Measurements from ENCODE around the gene FBXW5. TPM values are rescaled to one million over a fixed set of nuclear protein-coding genes. Genes with fewer than 3 reads are reported as not detected.

Gene FBXW5
- total and polyA plus RNA-seq, 2 experiments from 2014 or later, result 27.0 to 111 TPM

GRCh38 chr9:136920734-136921231 is 23.8 kb downstream of the FBXW5 start:
- Histone ChIP-seq H3F3A (replicated peaks; ENCODE audit: low read depth) (no peaks in the 10 kb centered on the region), H4K20me1 (replicated peaks; ENCODE audit: insufficient read depth) (peaks cover 7% of the 10 kb centered on the region; the same call in 1 of the 2 replicates), H3K9me2 (ENCODE audit: insufficient read depth) (no peaks in the 10 kb centered on the region), H3K27ac (ENCODE audit: low read depth) (no peak overlapping the region), H3K4me1 (ENCODE audit: insufficient read depth) (no peaks in the 10 kb centered on the region), H3K27me3 (ENCODE audit: insufficient read depth) (no peaks in the 10 kb centered on the region), H3K4me2 (no peak overlapping the region), H3K79me2 (replicated peaks; ENCODE audit: insufficient read depth) (no peaks in the 10 kb centered on the region), H3K36me3 (ENCODE audit: insufficient read depth) (peaks cover 8% of the 10 kb centered on the region), H3K4me3 (no peak overlapping the region), H2AFZ (no peak overlapping the region)
- no peak for TF ChIP-seq NANOG (IDR thresholded peaks at IDR 0.05; ENCODE audit: borderline replicate concordance)
- TF ChIP-seq CTCF (conservative IDR thresholded peaks at IDR 0.05; ENCODE audit: low read depth in 2 of 2), result no peak
- TF ChIP-seq JUNB (IDR thresholded peaks at IDR 0.05; ENCODE audit: unreplicated experiment), result no peak
- TF ChIP-seq ZNF462 (CRISPR knock-in tag; IDR thresholded peaks at IDR 0.05), result no peak
- no peak for TF ChIP-seq EZH2phosphoT487 (IDR thresholded peaks at IDR 0.05; ENCODE audit: unreplicated experiment)
- no peak for TF ChIP-seq ZNF331 (CRISPR knock-in tag; IDR thresholded peaks at IDR 0.05; ENCODE audit: low read depth)
- no peak for TF ChIP-seq STAT1 (IDR thresholded peaks at IDR 0.05; ENCODE audit: unreplicated experiment)
- TF ChIP-seq POLR2AphosphoS5 (IDR thresholded peaks at IDR 0.05; ENCODE audit: low read depth), result no peak
- no peak overlapping the region for H3K27ac Mint-ChIP-seq
- H3K4me3 Mint-ChIP-seq, result no peak overlapping the region
- no peaks in the 10 kb centered on the region; the same call in 2 of the 3 replicates for H3K9me3 Mint-ChIP-seq
- ATAC-seq (no peak), DNase-seq (ENCODE audit: low spot score) (no peak)
- peaks cover 13% of the 10 kb centered on the region for H3K27me3 Mint-ChIP-seq (ENCODE audit: insufficient read depth, low read depth, poor library complexity)
- H3K4me1 Mint-ChIP-seq, result no peaks in the 10 kb centered on the region
- H3K36me3 Mint-ChIP-seq (ENCODE audit: low read depth), result peaks cover 58% of the 10 kb centered on the region
